HG03064 (cell line): Measurements from ENCODE around the gene CNTN5.
"Not testable (repeated sequence)": the region's sequence is repeated elsewhere in the genome, so short reads cannot be mapped to it uniquely, and the experiment has no call there.

ENCODE experiments used
- ATAC-seq: cut with Tn5 transposase; IDR thresholded peaks from one replicate; pipeline ENCODE4 v1.9.1; 2021; ENCODE audit warnings: low read depth; ENCODE audit not compliant: unreplicated experiment

Gene CNTN5

GRCh38 chr11:99695106-99695505, 674.4 kb downstream of the CNTN5 start:
- no peak for ATAC-seq

GRCh38 chr11:99706848-99707247, 686.1 kb downstream of the CNTN5 start:
- ATAC-seq = no peak

- ATAC-seq = no peak
Measured at GRCh38 chr11:99708928-99709672, 688.4 kb downstream of the CNTN5 start.

GRCh38 chr11:99716302-99716701, 695.6 kb downstream of the CNTN5 start:
- ATAC-seq = no peak

GRCh38 chr11:99718291-99718690, 697.5 kb downstream of the CNTN5 start:
- no peak for ATAC-seq

GRCh38 chr11:99739464-99740089, 718.8 kb downstream of the CNTN5 start:
- ATAC-seq = no peak

GRCh38 chr11:99742501-99742900, 721.8 kb downstream of the CNTN5 start:
- ATAC-seq = no peak

GRCh38 chr11:99759787-99760186, 739.0 kb downstream of the CNTN5 start:
- ATAC-seq = no peak

- ATAC-seq = no peak
Measured at GRCh38 chr11:99766811-99767210, 746.1 kb downstream of the CNTN5 start.

GRCh38 chr11:99773646-99774045, 752.9 kb downstream of the CNTN5 start:
- ATAC-seq = no peak

- no peak for ATAC-seq
Measured at GRCh38 chr11:99781074-99781473, 760.3 kb downstream of the CNTN5 start.

- ATAC-seq = no peak
Measured at GRCh38 chr11:99791354-99791753, 770.6 kb downstream of the CNTN5 start.

GRCh38 chr11:99795999-99796398, 775.2 kb downstream of the CNTN5 start:
- ATAC-seq = no peak

- no peak for ATAC-seq
Measured at GRCh38 chr11:99803501-99803900, 782.8 kb downstream of the CNTN5 start.

GRCh38 chr11:99812516-99812915, 791.8 kb downstream of the CNTN5 start:
- ATAC-seq = no peak

GRCh38 chr11:99814021-99814420, 793.3 kb downstream of the CNTN5 start:
- no peak for ATAC-seq

- no peak for ATAC-seq
Measured at GRCh38 chr11:99814738-99815137, 794.0 kb downstream of the CNTN5 start.

GRCh38 chr11:99818991-99819390, 798.2 kb downstream of the CNTN5 start:
- no peak for ATAC-seq

GRCh38 chr11:99822846-99823565, 802.3 kb downstream of the CNTN5 start:
- no peak for ATAC-seq

GRCh38 chr11:99836739-99837138, 816.0 kb downstream of the CNTN5 start:
- ATAC-seq = not testable (repeated sequence)

GRCh38 chr11:99841885-99842284, 821.1 kb downstream of the CNTN5 start:
- no peak for ATAC-seq

- ATAC-seq = no peak
Measured at GRCh38 chr11:99865951-99866350, 845.2 kb downstream of the CNTN5 start.
